G401 (cell line): ENCODE measurements around the gene ABCB11. TPM values are rescaled to one million over a fixed set of nuclear protein-coding genes. Genes with fewer than 3 reads are reported as not detected.
"Not testable (repeated sequence)": the region's sequence is repeated elsewhere in the genome, so short reads cannot be mapped to it uniquely, and the experiment has no call there.

ENCODE experiments used
- DNase-seq: peaks from one replicate; pipeline ENCODE4 v3.0.0-alpha.2; 2015; ENCODE audit warnings: low spot score
- in situ Hi-C: cut with HindIII; loops from 2 replicates; pipeline ENCODE4 v1.10.0; 2016; ENCODE audit warnings: low sequenced_read_pairs, mixed read lengths
- total RNA-seq: library from RNA; depleted of rRNA; stranded (reverse); fragments of >200 nt; shearing (Covaris generic); gene quantifications from 2 replicates; pipeline ENCODE4 v1.2.3, GENCODE V29; 2014

Gene ABCB11
- total RNA-seq, 1 experiment from 2014 or later = not detected

GRCh38 chr2:169012191-169012792 is 18.8 kb downstream of the ABCB11 start:
- DNase-seq, in situ Hi-C loops: not testable (repeated sequence)

GRCh38 chr2:169011698-169012097 is 19.4 kb downstream of the ABCB11 start:
- in situ Hi-C loops = no loop called here
- DNase-seq = no peak

- no peak for DNase-seq
- in situ Hi-C loops = no loop called here
Measured at GRCh38 chr2:169010633-169011460, 20.3 kb downstream of the ABCB11 start.

DNA sequence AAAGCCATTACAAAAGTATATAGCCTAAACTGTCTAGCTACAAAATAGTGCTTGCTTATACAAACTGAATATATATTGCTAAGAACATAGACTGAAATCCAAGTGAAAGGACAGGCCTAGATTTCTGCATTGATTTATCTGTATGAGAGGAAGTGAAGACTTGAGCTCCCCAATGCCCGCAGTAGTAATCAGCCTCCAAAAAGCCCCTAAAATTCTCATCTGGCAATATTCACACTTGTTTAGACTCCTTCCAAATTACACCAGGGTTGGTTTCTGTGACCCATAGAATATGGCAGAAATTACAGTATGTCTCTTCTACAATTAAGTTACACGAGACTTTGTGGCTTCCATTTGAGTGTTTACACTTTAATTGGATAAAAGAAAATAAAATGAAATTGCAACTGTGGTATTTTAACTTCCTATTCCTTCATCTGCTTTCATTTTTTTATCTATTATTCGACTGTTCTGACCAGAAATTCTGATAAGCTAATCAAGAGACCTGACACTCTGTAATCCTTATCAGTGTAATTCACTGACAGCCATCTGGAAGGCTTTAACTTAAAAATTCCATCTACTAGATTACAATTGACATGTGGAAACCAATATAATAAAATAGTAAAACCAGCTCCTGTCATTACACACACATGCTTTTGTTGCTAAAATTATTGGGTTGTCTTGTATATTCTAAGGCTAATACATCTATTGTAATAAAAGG is 21.1 kb downstream of the ABCB11 start:
- in situ Hi-C loops = no loop called here
- no peak for DNase-seq

- DNase-seq = no peak
- in situ Hi-C loops = no loop called here
Measured at GRCh38 chr2:169007941-169008340, 23.2 kb downstream of the ABCB11 start.

GRCh38 chr2:169007356-169007755 is 23.8 kb downstream of the ABCB11 start:
- in situ Hi-C loops = no loop called here
- no peak for DNase-seq

DNA sequence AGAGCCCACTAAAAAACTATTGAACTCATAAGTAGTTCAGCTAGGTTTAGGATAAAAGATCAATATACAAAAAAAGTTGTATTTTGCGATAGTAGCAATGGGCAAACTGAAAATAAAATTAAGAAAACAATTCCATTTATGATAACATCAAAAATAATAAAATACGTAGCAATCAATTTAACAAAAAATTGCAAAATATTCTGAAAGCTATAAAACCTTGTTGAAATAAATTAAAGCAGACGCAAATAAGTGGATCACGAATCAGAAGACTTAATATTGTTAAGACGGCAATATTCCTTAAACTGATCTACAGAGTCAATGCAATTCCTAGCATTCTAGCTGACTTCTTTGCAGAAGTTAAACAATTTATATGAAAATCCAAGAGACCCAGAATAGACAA is 24.5 kb downstream of the ABCB11 start:
- DNase-seq = no peak
- in situ Hi-C loops = no loop called here

DNA sequence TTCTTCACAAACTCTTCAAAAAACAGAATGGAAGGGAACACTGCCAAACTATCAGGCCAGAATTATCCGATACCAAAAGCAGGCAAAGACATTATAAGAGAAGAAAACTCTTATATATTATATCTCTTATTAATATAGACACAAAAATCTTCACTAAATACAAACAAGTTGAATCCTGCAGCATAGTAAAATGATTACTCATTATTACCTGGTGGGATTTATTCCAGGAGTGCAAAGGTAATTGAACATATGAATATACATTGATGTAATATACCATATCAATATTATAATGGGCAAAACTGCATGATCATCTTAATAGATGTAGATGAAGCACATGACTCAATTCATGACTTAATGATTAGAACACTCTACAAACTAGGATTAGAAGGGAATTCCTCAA is 25.1 kb downstream of the ABCB11 start:
- DNase-seq = no peak
- in situ Hi-C loops = no loop called here

- in situ Hi-C loops = no loop called here
- no peak for DNase-seq
Measured at GRCh38 chr2:169005080-169005598, 26.0 kb downstream of the ABCB11 start.

GRCh38 chr2:169002161-169002738 is 28.9 kb downstream of the ABCB11 start:
- DNase-seq = no peak
- in situ Hi-C loops = no loop called here

GRCh38 chr2:169001116-169001815 is 29.9 kb downstream of the ABCB11 start:
- no peak for DNase-seq
- in situ Hi-C loops = no loop called here

- no peak for DNase-seq
- in situ Hi-C loops = no loop called here
Measured at GRCh38 chr2:168999668-169000213, 31.4 kb downstream of the ABCB11 start.

DNA sequence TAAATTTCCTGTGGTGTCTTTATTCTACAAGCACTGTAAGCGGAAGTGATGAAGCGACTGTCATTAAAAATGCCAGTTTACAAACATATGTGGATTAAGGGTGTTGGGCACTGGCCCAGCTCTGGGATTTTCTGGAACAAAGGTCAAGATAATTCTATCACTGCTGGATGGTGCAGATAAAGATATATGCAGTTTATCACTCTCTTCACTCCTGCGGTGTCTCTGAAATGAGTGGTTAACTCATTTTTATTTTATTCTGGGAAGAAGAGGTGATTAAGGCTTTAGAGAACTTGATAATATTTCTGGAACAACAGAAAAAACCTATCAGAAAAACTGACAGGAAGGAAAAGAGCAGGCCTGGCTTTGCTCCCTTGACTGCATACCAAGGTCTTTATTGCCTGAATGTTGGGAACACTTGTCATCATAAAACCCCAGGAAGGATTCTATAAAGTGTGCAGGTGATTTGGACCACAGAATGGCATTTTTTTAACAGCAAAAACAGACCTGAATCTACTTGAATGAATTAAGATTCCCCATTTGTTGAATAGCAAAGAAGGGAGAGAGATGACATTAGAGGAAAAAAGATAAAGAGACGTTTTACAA is 32.4 kb downstream of the ABCB11 start:
- in situ Hi-C loops = no loop called here
- no peak for DNase-seq

GRCh38 chr2:168997794-168998193 is 33.3 kb downstream of the ABCB11 start:
- in situ Hi-C loops = no loop called here

GRCh38 chr2:168997118-168997521 is 34.0 kb downstream of the ABCB11 start:
- in situ Hi-C loops = no loop called here
- DNase-seq = no peak

More at GRCh38 chr2:168997794-168998193, 33.3 kb downstream of the ABCB11 start:
- DNase-seq = no peak

- DNase-seq = no peak
- in situ Hi-C loops = no loop called here
Measured at GRCh38 chr2:168995744-168996143, 35.4 kb downstream of the ABCB11 start.

GRCh38 chr2:168993538-168993937 is 37.6 kb downstream of the ABCB11 start:
- in situ Hi-C loops = no loop called here
- no peak for DNase-seq

DNA sequence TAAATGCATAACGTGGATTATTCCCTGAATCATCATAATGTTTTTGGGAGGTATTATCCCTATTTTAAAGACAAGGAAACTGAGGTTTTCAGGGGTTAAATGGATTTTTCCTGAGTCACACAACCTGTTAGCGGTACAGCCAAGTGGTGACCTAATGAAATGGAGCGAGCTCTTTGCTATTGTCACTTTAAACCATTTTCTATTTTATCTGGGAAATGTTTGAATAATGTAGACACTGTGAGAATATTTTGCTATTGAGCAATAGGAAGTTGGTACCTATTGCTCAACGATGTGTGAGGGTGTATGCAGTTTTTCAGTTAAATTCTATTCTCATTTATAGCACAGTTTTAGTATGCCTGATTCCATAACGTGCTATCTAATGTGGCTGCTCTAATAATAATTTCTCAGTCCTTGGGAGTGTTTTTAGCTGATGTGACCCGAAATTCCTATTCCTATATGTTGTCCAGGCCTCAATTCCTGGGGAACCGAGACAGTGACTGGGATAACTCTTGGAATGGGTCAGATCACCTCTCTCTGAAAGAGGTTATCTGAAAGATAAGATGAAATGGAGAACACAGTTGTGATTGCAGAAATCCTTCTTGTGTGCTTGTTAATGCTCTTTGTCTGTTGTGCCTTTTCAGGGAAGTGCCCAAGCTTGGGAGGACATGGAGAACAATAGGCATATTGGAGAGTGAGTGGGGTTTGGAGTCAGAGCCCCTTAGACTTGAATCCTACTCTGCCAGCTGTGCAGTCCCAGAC is 38.4 kb downstream of the ABCB11 start:
- in situ Hi-C loops = no loop called here
- no peak for DNase-seq
